ENCODE results near the gene TNXB.
"Not testable (repeated sequence)": the region's sequence is repeated elsewhere in the genome, so short reads cannot be mapped to it uniquely, and the experiment has no call there.

DNA sequence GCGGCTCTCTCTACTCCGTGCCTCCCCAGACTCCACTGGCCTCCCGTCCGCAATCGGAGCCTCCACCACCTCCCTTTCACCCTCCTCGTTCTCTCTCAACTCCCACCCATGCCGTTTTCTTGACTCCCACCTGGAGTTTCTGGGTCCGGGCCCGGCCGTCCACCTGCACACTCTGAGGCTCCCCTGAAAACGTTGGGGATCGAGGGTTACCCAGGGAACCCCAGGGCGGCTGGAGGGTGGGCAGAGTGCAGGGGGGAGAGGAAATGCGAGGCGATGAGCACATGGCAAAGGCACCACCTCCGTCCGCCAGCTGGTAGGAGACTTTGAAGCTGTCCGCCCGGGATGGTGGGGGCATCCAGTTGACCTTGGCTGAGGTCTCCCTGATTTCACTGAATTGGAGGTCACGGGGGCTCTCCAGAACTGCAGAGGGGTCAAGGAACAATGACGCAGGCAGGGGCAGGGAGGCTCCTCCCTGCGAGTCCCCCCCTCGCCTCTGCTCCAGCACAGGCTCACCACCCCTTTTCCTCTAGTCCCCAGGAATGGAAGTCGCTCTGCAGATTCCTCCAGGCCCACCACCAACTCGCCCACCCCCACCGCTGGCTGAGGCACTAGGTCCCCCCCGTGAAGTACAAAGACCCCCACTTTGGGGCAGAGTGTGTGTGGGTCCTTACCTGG, 98.1 kb downstream of the TNXB start:
- TF ChIP-seq, protein P1, sequence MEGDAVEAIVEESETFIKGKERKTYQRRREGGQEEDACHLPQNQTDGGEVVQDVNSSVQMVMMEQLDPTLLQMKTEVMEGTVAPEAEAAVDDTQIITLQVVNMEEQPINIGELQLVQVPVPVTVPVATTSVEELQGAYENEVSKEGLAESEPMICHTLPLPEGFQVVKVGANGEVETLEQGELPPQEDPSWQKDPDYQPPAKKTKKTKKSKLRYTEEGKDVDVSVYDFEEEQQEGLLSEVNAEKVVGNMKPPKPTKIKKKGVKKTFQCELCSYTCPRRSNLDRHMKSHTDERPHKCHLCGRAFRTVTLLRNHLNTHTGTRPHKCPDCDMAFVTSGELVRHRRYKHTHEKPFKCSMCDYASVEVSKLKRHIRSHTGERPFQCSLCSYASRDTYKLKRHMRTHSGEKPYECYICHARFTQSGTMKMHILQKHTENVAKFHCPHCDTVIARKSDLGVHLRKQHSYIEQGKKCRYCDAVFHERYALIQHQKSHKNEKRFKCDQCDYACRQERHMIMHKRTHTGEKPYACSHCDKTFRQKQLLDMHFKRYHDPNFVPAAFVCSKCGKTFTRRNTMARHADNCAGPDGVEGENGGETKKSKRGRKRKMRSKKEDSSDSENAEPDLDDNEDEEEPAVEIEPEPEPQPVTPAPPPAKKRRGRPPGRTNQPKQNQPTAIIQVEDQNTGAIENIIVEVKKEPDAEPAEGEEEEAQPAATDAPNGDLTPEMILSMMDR (IDR thresholded peaks at IDR 0.05; ENCODE audit: low read depth, low read length) = not testable (repeated sequence)
- not testable (repeated sequence) for TF ChIP-seq EZH2phosphoT487 (IDR thresholded peaks at IDR 0.05; ENCODE audit: low read depth)

All from OCI-LY3 (cell line).